ENCODE data around the gene ERRFI1.
"Not testable (repeated sequence)": the region's sequence is repeated elsewhere in the genome, so short reads cannot be mapped to it uniquely, and the experiment has no call there.

The ERRFI1 gene

DNA sequence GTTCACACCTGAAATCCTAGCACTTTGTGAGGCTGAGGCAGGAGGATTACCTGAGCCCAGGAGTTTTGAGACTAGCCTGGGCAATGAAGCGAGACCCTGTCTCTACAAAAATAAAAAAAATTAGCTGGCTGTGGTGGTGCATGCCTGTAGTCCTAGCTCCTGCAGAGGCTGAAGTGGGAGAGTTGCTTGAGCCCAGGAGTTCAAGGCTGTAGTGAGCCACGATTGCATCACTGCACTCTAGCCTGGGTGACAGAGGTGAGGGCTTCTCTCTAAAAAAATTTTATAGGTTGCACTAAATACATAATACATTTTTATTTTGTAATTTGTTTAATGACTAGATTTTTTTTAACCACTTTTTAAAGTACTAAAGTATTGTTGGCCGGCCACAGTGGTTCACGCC is 58.5 kb downstream of the ERRFI1 start:
- DNase-seq = no peak

DNA sequence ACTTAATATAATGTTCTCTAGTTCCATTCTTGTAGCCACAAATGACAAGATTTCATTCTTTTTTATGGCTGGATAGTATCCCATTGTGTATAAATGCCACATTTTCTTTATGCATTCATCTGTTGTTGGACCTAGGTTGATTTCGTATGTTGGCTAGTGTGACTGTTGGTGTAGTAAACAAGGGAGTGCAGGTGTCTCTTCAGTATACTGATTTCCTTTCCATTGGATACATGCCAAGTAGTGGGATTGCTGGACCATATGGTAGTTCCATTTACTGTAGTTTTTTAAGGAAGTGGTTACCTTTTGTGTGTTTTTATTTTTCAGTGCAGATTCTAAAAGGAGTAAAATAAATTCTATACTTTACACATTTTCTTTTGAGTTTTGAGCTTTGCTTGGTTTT is 58.9 kb downstream of the ERRFI1 start:
- no peak for DNase-seq

DNA sequence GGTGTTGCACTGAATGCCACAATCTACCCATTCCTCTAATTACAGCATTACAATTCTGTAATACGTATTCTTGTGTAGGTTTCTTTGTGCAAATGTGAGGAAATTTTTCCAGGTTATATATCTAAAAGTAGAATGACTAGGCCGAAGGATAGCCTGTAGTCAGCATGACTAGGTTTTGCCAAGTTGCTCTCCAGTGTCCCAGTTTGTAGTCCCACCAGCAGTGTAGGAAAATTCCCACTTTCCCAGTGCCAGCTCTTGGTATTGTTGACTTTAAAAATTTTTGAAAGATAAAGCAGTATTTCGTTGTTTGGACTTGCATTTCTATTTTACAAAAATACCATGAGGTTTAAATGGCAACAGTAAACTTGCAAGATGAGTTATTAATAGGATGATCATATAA is 61.6 kb downstream of the ERRFI1 start:
- DNase-seq = no peak

DNA sequence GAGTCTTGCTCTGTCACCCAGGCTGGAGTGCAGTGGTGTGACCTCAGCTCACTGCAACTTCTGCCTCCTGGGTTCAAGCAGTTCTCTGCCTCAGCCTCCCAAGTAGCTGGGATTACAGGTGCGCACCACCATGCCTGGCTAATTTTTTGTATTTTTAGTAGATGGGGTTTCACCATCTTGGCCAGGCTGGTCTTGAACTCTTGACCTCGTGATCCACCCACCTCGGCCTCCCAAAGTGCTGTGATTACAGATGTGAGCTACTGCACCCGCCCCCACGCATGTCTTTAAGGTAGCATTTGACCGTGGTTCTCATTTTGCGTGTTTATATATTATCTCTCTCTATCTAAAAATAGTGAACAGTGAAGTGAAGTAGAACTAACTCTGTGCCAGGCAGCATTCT is 62.3 kb downstream of the ERRFI1 start:
- not testable (repeated sequence) for DNase-seq

DNA sequence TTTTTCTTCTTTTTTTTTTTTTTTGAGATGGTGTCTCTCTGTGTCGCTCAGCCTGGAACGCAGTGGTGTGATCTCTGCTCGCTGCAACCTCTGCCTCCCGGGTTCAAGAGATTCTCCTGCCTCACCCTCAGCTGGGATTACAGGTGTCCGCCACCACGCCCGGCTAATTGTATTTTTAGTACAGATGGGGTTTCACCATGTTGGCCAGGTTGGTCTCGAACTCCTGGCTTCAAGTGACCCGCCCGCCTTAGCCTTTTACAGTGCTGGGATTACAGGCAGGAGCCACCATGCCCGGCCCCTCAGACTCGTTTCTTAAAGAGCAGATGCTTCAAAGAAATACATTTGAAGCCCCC is 62.8 kb downstream of the ERRFI1 start:
- DNase-seq = not testable (repeated sequence)

DNA sequence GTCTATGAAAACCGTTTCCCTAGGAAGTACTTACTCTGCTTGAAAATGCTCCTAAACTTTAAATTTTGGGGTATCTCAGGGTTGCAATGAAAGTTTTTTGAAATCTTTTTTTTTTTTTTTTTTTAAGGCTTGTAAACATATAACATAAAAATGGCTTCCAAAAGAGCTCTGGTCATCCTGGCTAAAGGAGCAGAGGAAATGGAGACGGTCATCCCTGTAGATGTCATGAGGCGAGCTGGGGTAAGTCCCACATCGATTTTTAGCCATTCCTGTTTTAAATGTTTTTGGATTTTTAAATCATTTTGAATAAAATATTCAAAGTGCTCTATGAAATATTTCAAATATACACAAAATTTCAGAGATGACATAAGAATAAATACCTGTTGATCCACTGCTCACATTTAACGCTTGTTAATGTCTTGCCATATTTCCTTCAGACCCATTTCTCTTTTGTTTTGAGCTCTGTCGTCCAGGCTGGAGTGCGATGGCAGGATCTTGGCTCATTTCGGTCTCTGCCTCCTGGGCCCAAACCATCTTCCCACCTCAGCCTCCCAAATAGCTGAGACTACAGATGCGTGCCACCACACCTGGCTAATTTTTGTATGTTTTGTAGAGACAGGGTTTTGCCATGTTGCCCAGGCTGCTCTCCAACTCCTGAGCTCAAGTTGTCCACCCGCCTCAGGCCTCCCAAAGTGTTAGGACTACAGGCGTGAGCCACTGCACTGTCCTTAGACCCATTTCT is 63.3 kb downstream of the ERRFI1 start:
- no peak for DNase-seq

DNA sequence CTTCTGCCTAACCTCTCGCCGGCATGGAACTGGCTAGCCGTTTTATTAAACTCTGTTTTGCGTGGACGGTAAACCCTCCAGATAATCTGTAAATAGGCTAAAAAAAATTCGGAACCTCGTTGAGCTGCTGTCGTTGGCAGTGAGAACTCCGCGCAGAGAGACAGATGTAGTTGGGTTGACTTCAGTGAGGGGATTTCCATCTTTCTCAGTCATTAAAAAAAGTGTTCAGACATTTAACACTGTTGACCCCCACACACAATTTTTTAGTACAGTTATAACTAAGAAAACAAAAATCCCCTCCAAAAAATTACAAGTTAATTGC is 64.1 kb downstream of the ERRFI1 start:
- no peak for DNase-seq
